Peyer's patch (tissue), 4 donors: ENCODE results near the gene S100A7.

Experiments
- CTCF ChIP-seq, 6 experiments: fragments of 450-650 bp in 4 of 6; fragments of 200-600 bp in 2 of 6; sonication (generic) in 1 of 6; IDR thresholded peaks; one replicate each; pipeline ENCODE4 v1.5.1; 2017 to 2019; ENCODE audit warnings: antibody characterized with exemption in 6 of 6, mild to moderate bottlenecking in 3 of 6, moderate library complexity in 1 of 6
- POLR2A ChIP-seq, 2 donors: fragments of 450-650 bp; IDR thresholded peaks; one replicate each; pipeline ENCODE4 v1.5.1; 2017; ENCODE audit warnings: antibody characterized with exemption in 2 of 2, mild to moderate bottlenecking in 2 of 2, moderate library complexity in 2 of 2

- TF ChIP-seq CTCF (IDR thresholded peaks at IDR 0.05) = no peak
- no peak for TF ChIP-seq POLR2A (IDR thresholded peaks at IDR 0.05)
These were observed 12.8 kb downstream of the S100A7 start for GRCh38 chr1:153447498-153448170.
